Left colon (tissue), 2 donors: ENCODE results near the gene KRT5. TPM values are rescaled to one million over a fixed set of nuclear protein-coding genes. Genes with fewer than 3 reads are reported as not detected.

Experiments
- ATAC-seq: fragments of 200-7000 bp; cut with Tn5 transposase; one replicate; pipeline ENCODE4 v1.9.1; 2020; ENCODE audit warnings: mild to moderate bottlenecking, moderate library complexity
- DNase-seq, 2 donors: peaks; one replicate each; pipeline ENCODE4 v3.0.0-alpha.2; 2020
- intact Hi-C, 2 donors: fragments of 100-400 bp; cut with DNase I in 1 of 2; cut with micrococcal nuclease in 1 of 2; formaldehyde crosslinking; loops; one replicate each; pipeline versions ENCODE4 v1.11.2 to v1.14.0; 2022; cut with DNase I, micrococcal nuclease
- total RNA-seq, 2 donors: library from RNA; stranded (reverse); fragmentation: NEBNext Ultra II Directional; extraction: Animal tissue kit (Norgen Biotek cat#: 25700); gene quantifications; one replicate each; pipeline ENCODE4 v1.2.1, GENCODE V29; 2021
- donor health status: DM: no; HTN: no; CAD: no.
- donor health status: DM: yes; HTN: yes; CAD: no.

The KRT5 gene
- total RNA-seq, 2 donors from 2014 or later, result 0.24 TPM; not detected in 1

- no peak for DNase-seq
- intact Hi-C loops, result no loop called here
- no peak for ATAC-seq
Observed at GRCh38 chr12:52539821-52540173, 19.6 kb upstream of the KRT5 start.

- intact Hi-C loops, result no loop called here
- DNase-seq, result no peak
- ATAC-seq, result no peak
Observed at GRCh38 chr12:52539083-52539820, 19.1 kb upstream of the KRT5 start.

- ATAC-seq, result no peak
- intact Hi-C loops, result no loop called here
- no peak for DNase-seq
Observed at GRCh38 chr12:52537101-52537500, 16.9 kb upstream of the KRT5 start.

GRCh38 chr12:52535574-52535973 lies 15.4 kb upstream of the KRT5 start:
- no peak for DNase-seq
- no peak for ATAC-seq
- intact Hi-C loops, result no loop called here

GRCh38 chr12:52534482-52534881 lies 14.3 kb upstream of the KRT5 start:
- ATAC-seq (peak; percentile 61), DNase-seq (peak in 1 of 2 donors; percentile 49)
- intact Hi-C loops, result no loop called here

- no peak for ATAC-seq
- peak in 1 of 2 donors; percentile 10 for DNase-seq
- intact Hi-C loops, result no loop called here
Observed at GRCh38 chr12:52533686-52534470, 13.7 kb upstream of the KRT5 start.

- ATAC-seq (no peak), DNase-seq (no peak)
- intact Hi-C loops, result no loop called here
Observed at GRCh38 chr12:52532636-52533035, 12.4 kb upstream of the KRT5 start.

- no peak for ATAC-seq
- DNase-seq, result no peak
- intact Hi-C loops, result no loop called here
Observed at GRCh38 chr12:52531566-52532300, 11.5 kb upstream of the KRT5 start.

- intact Hi-C loops, result no loop called here
- DNase-seq (no peak), ATAC-seq (no peak)
Observed at GRCh38 chr12:52530905-52531304, 10.7 kb upstream of the KRT5 start.

GRCh38 chr12:52530366-52530765 lies 10.2 kb upstream of the KRT5 start:
- ATAC-seq (no peak), DNase-seq (no peak)
- intact Hi-C loops, result no loop called here

GRCh38 chr12:52529846-52530245 lies 9.7 kb upstream of the KRT5 start:
- intact Hi-C loops, result no loop called here
- ATAC-seq (no peak), DNase-seq (no peak)

GRCh38 chr12:52529417-52529816 lies 9.2 kb upstream of the KRT5 start:
- ATAC-seq (no peak), DNase-seq (no peak)
- intact Hi-C loops, result no loop called here

- DNase-seq, result no peak
- intact Hi-C loops, result no loop called here
Observed at GRCh38 chr12:52528641-52529143, 8.5 kb upstream of the KRT5 start.

GRCh38 chr12:52527121-52527800 lies 7.1 kb upstream of the KRT5 start:
- intact Hi-C loops, result no loop called here
- ATAC-seq (no peak), DNase-seq (peak in 1 of 2 donors; percentile 17)

More at GRCh38 chr12:52528641-52529143, 8.5 kb upstream of the KRT5 start:
- ATAC-seq, result no peak

- intact Hi-C loops, result no loop called here
- no peak for ATAC-seq
- no peak for DNase-seq
Observed at GRCh38 chr12:52526511-52526951, 6.3 kb upstream of the KRT5 start.

GRCh38 chr12:52525661-52526499 lies 5.7 kb upstream of the KRT5 start:
- ATAC-seq, result no peak
- DNase-seq, result peak in 1 of 2 donors; percentile 11
- intact Hi-C loops, result no loop called here

GRCh38 chr12:52524898-52525591 lies 4.9 kb upstream of the KRT5 start:
- intact Hi-C loops, result no loop called here
- no peak for ATAC-seq

More at GRCh38 chr12:52524898-52525591, 4.9 kb upstream of the KRT5 start:
- DNase-seq, result no peak
